Endothelial cell of umbilical vein (primary cell): ENCODE results near the gene CLSTN2. TPM values are rescaled to one million over a fixed set of nuclear protein-coding genes. Genes with fewer than 3 reads are reported as not detected.

Experiments used
- BruUV-seq: library from RNA; stranded (reverse); fragments of 400-500 nt; replicated peaks from 2 replicates; lab custom pipeline; 2021; lab: Mats Ljungman, UMichigan
- CTCF ChIA-PET: fragments of 300-600, 350-600 bp; sonication (Branson Sonifier 250); formaldehyde crosslinking; loops from one replicate; lab custom pipeline; 2021; ENCODE audit warnings: antibody characterized with exemption, inconsistent platforms; lab: Charles Lee
- POLR2A ChIA-PET: fragments of 300-600, 350-600 bp; sonication (Branson Sonifier 250); formaldehyde crosslinking; loops from one replicate; lab custom pipeline; 2021; ENCODE audit warnings: antibody characterized with exemption, inconsistent platforms; lab: Charles Lee
- DNase-seq: peaks from one replicate; pipeline ENCODE4 v3.0.0-alpha.2; 2011; ENCODE audit warnings: low read depth, low spot score
- FAIRE-seq: peaks from 2 replicates; lab custom pipeline; 2011; peaks lifted over from hg19 to GRCh38; lab: Jason Lieb, UNC
- H2AFZ ChIP-seq: 2 replicates; pipeline ENCODE4 v1.6.0; 2012; ENCODE audit warnings: low read depth, low read length, control low read depth, inconsistent platforms
- H3K27ac ChIP-seq: 2 replicates; pipeline ENCODE4 v1.5.1; 2011; ENCODE audit warnings: low read depth, mild to moderate bottlenecking, control low read depth, low read length, moderate library complexity; ENCODE audit not compliant: insufficient read depth
- H3K27me3 ChIP-seq, 2 experiments: 2 replicates each; pipeline versions ENCODE4 v1.6.0 to v1.6.1; 2011; ENCODE audit warnings: low read length in 2 of 2, mixed read lengths in 1 of 2; ENCODE audit not compliant: control insufficient read depth in 2 of 2, insufficient read depth in 2 of 2
- H3K36me3 ChIP-seq, 2 experiments: 2 replicates in 1 of 2; 3 replicates in 1 of 2; pipeline ENCODE4 v1.5.1; 2011; ENCODE audit warnings: low read length in 2 of 2, mild to moderate bottlenecking in 1 of 2, moderate library complexity in 1 of 2; ENCODE audit not compliant: control insufficient read depth in 2 of 2, insufficient read depth in 2 of 2; ENCODE audit errors: extremely low read depth in 1 of 2
- H3K4me1 ChIP-seq: 3 replicates; pipeline ENCODE4 v1.5.1; 2011; ENCODE audit warnings: mild to moderate bottlenecking, low read length; ENCODE audit not compliant: control insufficient read depth, insufficient read depth; ENCODE audit errors: extremely low read depth
- H3K4me2 ChIP-seq: 2 replicates; pipeline ENCODE4 v1.6.1; 2011; ENCODE audit warnings: low read length, control low read depth, mixed read lengths; ENCODE audit not compliant: insufficient read depth
- H3K4me3 ChIP-seq, 3 experiments: fragments of 200-600 bp in 1 of 3; sonication (generic), shearing (Covaris generic) in 1 of 3; replicated peaks in 1 of 3; 2 replicates each; pipeline ENCODE4 v1.5.1; 2011 to 2016; ENCODE audit warnings: control low read depth in 3 of 3, low read length in 3 of 3, mild to moderate bottlenecking in 2 of 3, inconsistent platforms in 1 of 3, low read depth in 1 of 3, moderate library complexity in 1 of 3; ENCODE audit not compliant: insufficient read depth in 1 of 3
- H3K79me2 ChIP-seq: 2 replicates; pipeline ENCODE4 v1.6.0; 2012; ENCODE audit warnings: low read length, inconsistent platforms; ENCODE audit not compliant: control insufficient read depth, insufficient read depth
- H3K9ac ChIP-seq: replicated peaks from 2 replicates; pipeline ENCODE3; 2011; ENCODE audit warnings: low read length, control low read depth; ENCODE audit not compliant: insufficient read depth; ENCODE audit errors: extremely low read depth
- H3K9me1 ChIP-seq: replicated peaks from 3 replicates; pipeline ENCODE4 v1.6.0; 2011; ENCODE audit warnings: mild to moderate bottlenecking, low read length; ENCODE audit not compliant: control insufficient read depth, insufficient read depth; ENCODE audit errors: extremely low read depth
- H3K9me3 ChIP-seq: replicated peaks from 2 replicates; pipeline ENCODE4 v1.5.1; 2012; ENCODE audit warnings: low read length, inconsistent platforms; ENCODE audit not compliant: control insufficient read depth, insufficient read depth
- H4K20me1 ChIP-seq: replicated peaks from 2 replicates; pipeline ENCODE3; 2011; ENCODE audit warnings: mild to moderate bottlenecking, low read length; ENCODE audit not compliant: control insufficient read depth, insufficient read depth; ENCODE audit errors: extremely low read depth
- EZH2 ChIP-seq: IDR thresholded peaks from 2 replicates; pipeline ENCODE4 v1.6.1; 2012; ENCODE audit warnings: borderline replicate concordance, low read depth, mild to moderate bottlenecking, moderate library complexity, low read length, inconsistent platforms; ENCODE audit not compliant: severe bottlenecking
- FOS ChIP-seq: IDR thresholded peaks from 2 replicates; pipeline ENCODE4 v1.6.1; 2011; ENCODE audit warnings: mild to moderate bottlenecking, low read length, moderate library complexity, borderline replicate concordance; ENCODE audit not compliant: insufficient read depth
- GATA2 ChIP-seq: IDR thresholded peaks from 2 replicates; pipeline ENCODE4 v1.7.0; 2011; ENCODE audit warnings: low read depth, mild to moderate bottlenecking, moderate library complexity, mixed read lengths, low read length; ENCODE audit not compliant: insufficient read length, insufficient read depth
- JUN ChIP-seq: IDR thresholded peaks from 2 replicates; pipeline ENCODE4 v1.6.1; 2011; ENCODE audit warnings: borderline replicate concordance, low read depth; ENCODE audit not compliant: insufficient read length, insufficient read depth
- MYC ChIP-seq: IDR thresholded peaks from one replicate; pipeline ENCODE4 v1.6.1; 2011; ENCODE audit warnings: mild to moderate bottlenecking, low read depth, low read length
- POLR2AphosphoS5 ChIP-seq: IDR thresholded peaks from 2 replicates; pipeline ENCODE4 v1.6.1; 2012; ENCODE audit warnings: low read depth, mild to moderate bottlenecking, control low read depth, low read length, moderate library complexity; ENCODE audit not compliant: insufficient read depth
- dilution Hi-C: fragments of 300-500 bp; cut with MboI; formaldehyde crosslinking; loops from one replicate; pipeline ENCODE4 v1.15.0; 2019; ENCODE audit warnings: low sequenced_read_pairs; ENCODE audit not compliant: extremely low pct_ligation_motif_present
- intact Hi-C: fragments of 100-400 bp; cut with micrococcal nuclease; formaldehyde crosslinking; loops from one replicate; pipeline ENCODE4 v1.10.0; 2022
- polyA plus RNA-seq, 4 experiments: library from polyadenylated mRNA; depleted of rRNA in 3 of 4; stranded (reverse) in 3 of 4; unstranded in 1 of 4; fragments of >200 nt; gene quantifications; 2 replicates each; pipeline versions ENCODE4 v1.2.1 to v1.2.3, GENCODE V29; 2011 to 2012; ENCODE audit warnings: missing spikeins in 1 of 4
- total RNA-seq: library from RNA; stranded (reverse); gene quantifications from 2 replicates; pipeline ENCODE4 v1.2.3, GENCODE V29; 2021
- TF ChIP-seq, protein P1 (sequence below), 2 donors: IDR thresholded peaks; 1 replicate in 1 of 2; 2 replicates in 1 of 2; pipeline ENCODE4 v1.5.1; 2011; ENCODE audit warnings: low read length in 2 of 2, mild to moderate bottlenecking in 2 of 2, moderate library complexity in 2 of 2, control low read depth in 1 of 2, inconsistent platforms in 1 of 2, low read depth in 1 of 2; ENCODE audit not compliant: insufficient read depth in 1 of 2; ENCODE audit errors: extremely low read depth in 1 of 2

The CLSTN2 gene
- total and polyA plus RNA-seq, 2 donors (not counting 3 experiments of a cell fraction or from before 2014, with no cell fraction given) = 0.26 to 0.38 TPM

DNA sequence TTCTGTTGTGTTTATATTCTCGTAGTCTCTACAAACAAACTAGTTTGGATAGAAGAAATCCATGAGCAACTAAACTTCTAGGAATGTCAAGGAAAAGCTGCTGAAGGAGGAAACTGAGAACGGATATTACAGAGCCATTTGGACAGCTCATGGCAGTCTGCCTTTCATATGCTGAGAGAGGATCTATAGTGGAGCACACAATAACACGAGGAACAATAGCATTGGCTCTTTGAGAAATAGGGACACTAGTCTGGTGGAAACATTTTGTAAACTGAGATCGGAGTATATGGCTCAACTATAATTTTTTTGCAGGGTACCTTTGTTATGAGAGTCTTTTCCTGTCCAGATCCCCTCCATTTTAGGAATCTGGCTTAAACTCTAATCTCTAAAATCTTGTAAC lies 200.5 kb downstream of the CLSTN2 start:
- H2AFZ ChIP-seq = no peak overlapping the region
- no TSS peak for BruUV-seq
- no peaks in the 10 kb centered on the region for H3K4me1 ChIP-seq
- no peaks in the 10 kb centered on the region for H3K36me3 ChIP-seq
- POLR2A ChIA-PET = no interaction called here
- no peaks in the 10 kb centered on the region for H4K20me1 ChIP-seq
- no peak overlapping the region for H3K4me2 ChIP-seq
- H3K27ac ChIP-seq = no peak overlapping the region
- CTCF ChIA-PET = no interaction called here
- no peaks in the 10 kb centered on the region for H3K9me1 ChIP-seq
- TF ChIP-seq, protein P1, sequence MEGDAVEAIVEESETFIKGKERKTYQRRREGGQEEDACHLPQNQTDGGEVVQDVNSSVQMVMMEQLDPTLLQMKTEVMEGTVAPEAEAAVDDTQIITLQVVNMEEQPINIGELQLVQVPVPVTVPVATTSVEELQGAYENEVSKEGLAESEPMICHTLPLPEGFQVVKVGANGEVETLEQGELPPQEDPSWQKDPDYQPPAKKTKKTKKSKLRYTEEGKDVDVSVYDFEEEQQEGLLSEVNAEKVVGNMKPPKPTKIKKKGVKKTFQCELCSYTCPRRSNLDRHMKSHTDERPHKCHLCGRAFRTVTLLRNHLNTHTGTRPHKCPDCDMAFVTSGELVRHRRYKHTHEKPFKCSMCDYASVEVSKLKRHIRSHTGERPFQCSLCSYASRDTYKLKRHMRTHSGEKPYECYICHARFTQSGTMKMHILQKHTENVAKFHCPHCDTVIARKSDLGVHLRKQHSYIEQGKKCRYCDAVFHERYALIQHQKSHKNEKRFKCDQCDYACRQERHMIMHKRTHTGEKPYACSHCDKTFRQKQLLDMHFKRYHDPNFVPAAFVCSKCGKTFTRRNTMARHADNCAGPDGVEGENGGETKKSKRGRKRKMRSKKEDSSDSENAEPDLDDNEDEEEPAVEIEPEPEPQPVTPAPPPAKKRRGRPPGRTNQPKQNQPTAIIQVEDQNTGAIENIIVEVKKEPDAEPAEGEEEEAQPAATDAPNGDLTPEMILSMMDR (IDR thresholded peaks at IDR 0.05; ENCODE audit: extremely low read depth in 1 of 2, insufficient read depth in 1 of 2, low read depth in 1 of 2, low read length in 2 of 2) = no peak
- TF ChIP-seq MYC (no peak), JUN (no peak), FOS (no peak), GATA2 (no peak), POLR2AphosphoS5 (no peak), EZH2 (no peak)
- dilution Hi-C loops (no loop called here), intact Hi-C loops (no loop called here)
- no peaks in the 10 kb centered on the region for H3K9me3 ChIP-seq
- H3K79me2 ChIP-seq = no peaks in the 10 kb centered on the region
- FAIRE-seq (no peak), DNase-seq (no peak)
- no peak overlapping the region for H3K9ac ChIP-seq
- H3K27me3 ChIP-seq = no peaks in the 10 kb centered on the region
- H3K4me3 ChIP-seq = no peak overlapping the region
